Fibroblast of the aortic adventitia (primary cell): ENCODE measurements around the gene ZNF324B. TPM values are rescaled to one million over a fixed set of nuclear protein-coding genes. Genes with fewer than 3 reads are reported as not detected.
A peak's percentile ranks its signal among the peaks of the same experiment; 100 is the strongest.

Experiments
- DNase-seq: peaks from one replicate; pipeline ENCODE4 v3.0.0-alpha.2; 2010; ENCODE audit warnings: low read depth
- H3K4me3 ChIP-seq: 2 replicates; pipeline ENCODE4 v1.5.1; 2011; ENCODE audit warnings: low read depth, mild to moderate bottlenecking, control low read depth, low read length, moderate library complexity
- total RNA-seq: library from RNA; depleted of rRNA; stranded (reverse); fragments of >200 nt; gene quantifications from 2 replicates; pipeline ENCODE4 v1.2.3, GENCODE V29; 2012; ENCODE audit warnings: low replicate concordance
- TF ChIP-seq, protein P1 (sequence below): IDR thresholded peaks from 2 replicates; pipeline ENCODE4 v1.5.1; 2011; ENCODE audit warnings: mild to moderate bottlenecking, low read length, control low read depth, inconsistent platforms; ENCODE audit not compliant: insufficient read depth

The ZNF324B gene
- total RNA-seq, 1 donor, result 9.5 TPM

DNA sequence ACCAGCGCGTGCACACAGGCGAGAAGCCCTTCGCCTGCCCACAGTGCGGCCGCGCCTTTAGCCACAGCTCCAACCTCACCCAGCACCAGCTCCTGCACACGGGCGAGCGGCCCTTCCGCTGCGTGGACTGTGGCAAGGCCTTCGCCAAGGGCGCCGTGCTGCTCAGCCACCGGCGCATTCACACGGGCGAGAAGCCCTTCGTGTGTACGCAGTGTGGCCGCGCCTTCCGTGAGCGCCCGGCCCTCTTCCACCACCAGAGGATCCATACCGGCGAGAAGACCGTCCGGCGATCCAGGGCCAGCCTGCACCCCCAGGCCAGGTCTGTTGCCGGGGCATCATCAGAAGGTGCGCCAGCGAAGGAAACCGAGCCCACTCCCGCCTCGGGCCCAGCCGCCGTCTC is 20.3 kb downstream of the ZNF324B start:
- TF ChIP-seq, protein P1, sequence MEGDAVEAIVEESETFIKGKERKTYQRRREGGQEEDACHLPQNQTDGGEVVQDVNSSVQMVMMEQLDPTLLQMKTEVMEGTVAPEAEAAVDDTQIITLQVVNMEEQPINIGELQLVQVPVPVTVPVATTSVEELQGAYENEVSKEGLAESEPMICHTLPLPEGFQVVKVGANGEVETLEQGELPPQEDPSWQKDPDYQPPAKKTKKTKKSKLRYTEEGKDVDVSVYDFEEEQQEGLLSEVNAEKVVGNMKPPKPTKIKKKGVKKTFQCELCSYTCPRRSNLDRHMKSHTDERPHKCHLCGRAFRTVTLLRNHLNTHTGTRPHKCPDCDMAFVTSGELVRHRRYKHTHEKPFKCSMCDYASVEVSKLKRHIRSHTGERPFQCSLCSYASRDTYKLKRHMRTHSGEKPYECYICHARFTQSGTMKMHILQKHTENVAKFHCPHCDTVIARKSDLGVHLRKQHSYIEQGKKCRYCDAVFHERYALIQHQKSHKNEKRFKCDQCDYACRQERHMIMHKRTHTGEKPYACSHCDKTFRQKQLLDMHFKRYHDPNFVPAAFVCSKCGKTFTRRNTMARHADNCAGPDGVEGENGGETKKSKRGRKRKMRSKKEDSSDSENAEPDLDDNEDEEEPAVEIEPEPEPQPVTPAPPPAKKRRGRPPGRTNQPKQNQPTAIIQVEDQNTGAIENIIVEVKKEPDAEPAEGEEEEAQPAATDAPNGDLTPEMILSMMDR, result no peak
- no peak for DNase-seq
- H3K4me3 ChIP-seq, result no peak overlapping the region

DNA sequence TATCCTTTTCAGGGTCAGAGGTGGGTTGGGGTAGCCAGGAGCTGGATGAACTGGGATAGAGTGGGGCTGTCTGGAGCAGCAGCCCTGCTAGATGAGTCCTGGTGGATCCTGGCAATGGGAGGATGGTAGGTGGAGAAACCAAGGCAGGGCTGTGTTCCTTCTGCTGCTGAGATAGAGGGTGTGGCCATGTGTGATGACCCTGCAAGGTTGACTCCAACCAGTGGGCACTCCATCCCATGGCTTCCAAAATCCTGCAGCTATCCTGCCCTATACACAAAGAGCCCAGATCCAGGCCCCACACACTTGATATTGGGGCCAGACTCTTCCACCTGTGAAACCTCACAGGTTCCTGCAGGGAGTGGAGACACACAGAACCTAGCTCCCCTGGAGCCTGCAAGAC is 22.4 kb downstream of the ZNF324B start:
- TF ChIP-seq, protein P1, result no peak
- DNase-seq, result no peak
- no peak overlapping the region for H3K4me3 ChIP-seq

DNA sequence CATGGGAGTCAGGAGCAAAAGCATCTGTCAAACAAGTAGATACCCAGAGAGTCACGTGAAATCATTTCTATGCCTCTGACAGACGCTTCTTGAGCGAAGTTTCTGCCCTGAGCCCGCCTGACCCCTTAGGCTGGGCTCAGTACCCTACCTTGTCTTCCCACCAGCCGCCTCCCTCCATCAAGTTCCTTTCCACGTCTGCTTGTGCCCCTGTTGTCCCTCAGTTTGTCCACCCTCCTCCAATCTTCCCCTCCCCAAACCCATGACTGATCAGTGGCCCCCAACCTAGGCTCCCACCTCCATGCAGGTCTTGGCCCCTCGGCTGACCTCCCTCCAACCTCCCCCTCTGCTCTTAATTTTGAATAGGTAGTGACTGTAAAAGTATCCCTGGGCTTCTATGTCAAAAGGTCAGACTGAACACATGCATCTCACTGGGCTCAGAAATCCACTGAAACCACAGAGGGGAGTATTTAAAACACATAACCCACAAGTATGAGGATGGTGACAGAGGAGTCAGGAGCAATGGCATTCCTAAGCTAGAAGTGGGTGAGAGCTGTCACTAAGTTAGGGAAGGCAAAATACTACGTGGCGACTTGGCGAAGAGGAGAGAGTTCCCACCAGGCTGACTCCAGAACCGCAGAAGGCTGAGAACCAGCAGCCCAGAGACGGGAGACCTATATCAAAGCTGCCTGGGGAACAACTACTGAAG is 23.0 kb downstream of the ZNF324B start:
- TF ChIP-seq, protein P1, result no peak
- H3K4me3 ChIP-seq, result no peak overlapping the region
- peak; percentile 8 for DNase-seq

DNA sequence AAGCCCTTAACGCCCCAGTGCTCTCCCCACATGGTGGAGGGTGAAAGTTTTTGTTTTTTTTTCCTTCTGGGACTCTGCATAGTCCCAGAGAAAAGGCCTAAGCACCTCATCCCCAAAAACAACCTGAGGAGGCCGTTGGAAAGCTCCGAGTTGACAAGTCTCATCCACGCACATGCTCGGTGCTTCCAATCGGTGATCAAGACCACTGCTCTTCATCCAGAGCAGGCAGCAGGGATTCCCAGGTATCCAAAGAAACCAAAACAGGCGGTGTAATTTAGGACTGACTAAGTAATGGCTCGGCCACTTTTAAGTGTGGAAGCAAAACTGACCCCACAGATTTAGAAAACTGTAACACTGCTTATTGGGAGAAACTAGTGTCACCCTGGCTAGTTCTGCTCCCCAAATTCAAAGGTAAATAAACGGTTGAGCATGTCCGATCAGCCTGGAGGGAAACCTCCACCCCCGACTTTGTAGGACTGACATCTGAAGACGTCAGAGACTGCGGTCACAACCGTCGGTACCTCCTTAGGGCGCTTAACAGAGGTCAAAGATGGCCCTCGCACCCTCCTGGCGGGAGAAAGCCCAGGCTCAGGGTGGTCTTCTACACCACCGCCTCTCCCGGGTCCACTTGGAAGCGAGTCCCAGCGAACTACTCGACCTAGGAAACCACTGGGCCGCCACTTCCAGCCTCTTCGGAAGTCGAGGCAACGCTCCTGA is 23.7 kb downstream of the ZNF324B start:
- H3K4me3 ChIP-seq, result peak overlapping the region; percentile 74
- TF ChIP-seq, protein P1, result no peak
- DNase-seq, result no peak

DNA sequence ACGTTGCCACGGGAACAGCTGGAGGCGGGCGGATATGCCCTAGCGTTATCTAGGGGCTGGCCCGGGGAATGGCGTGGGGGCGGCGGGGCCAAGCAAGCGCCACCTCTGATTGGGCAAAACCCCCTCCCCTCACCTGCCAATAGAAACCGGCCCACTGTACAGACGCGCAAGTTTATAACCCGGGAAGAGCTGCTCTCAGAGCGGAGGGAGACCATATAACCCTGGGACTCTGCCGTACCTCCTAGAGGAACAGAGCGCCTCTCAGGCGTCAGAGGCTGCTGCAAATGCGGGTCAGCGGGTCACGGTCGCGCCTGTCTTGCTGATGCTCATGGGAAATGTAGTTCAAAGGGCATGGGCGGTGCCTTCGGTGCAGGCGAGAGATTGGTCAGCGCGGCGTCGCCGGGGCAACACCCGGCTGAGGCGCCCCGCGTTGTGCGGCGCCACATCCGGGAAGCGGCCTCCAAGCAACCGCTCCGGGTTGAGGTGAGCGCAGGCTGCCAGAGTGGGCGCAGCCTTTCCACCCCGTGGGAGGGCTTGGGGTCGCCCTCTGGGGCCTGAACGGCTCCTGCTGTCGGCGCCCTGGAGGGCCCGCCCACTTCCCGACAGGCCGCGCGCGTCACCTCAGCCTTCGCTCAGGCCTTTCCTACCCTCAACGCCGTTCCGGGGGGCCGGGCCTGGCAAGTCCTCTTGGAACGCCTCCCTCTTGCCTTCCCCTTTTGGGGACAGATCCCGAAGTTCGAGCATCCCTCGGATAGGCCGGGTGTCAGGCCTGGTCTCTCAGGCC is 24.5 kb downstream of the ZNF324B start, which contains the start of gene ZNF446:
TSS of gene ZNF446 (plus strand) at position 639 of the 784 bp plus-strand sequence. CDS start 867 bp downstream, outside the sequence.
- peak within 1 kb of the TSS; percentile 74 for H3K4me3 ChIP-seq
- TF ChIP-seq, protein P1, result no peak
- peak; percentile 97 for DNase-seq

DNA sequence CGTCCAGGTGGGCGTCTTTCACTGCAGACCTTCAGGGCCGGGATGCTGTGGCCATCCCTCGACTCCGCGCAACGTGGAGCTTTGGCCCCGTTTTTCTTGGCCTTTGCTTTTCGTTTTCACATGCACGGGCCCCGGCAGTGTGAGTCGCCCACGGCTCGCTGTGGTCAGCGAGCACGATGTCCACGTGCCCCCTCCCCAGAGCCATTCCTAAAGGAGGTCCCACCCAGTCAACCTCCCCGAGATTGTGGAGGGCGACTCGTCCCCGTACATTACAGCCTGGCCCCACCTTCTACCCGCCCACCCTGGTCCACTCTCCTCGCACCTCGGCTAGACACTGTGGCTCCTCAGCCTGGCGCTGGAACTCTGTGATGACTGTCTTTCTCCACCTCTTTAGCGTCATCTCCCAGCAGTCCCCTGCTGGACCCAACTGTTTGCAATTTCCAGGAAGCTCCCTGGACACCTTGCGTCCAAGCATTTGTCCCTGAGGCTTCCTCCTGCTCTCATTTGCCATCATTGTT is 25.1 kb downstream of the ZNF324B start:
- TF ChIP-seq, protein P1, result no peak
- peak; percentile 19 for DNase-seq
- H3K4me3 ChIP-seq, result peak overlapping the region; percentile 74
